Activated T-helper 1 cell treated with anti-CD3 and anti-CD28 coated beads, Interleukin-2, amount 50 U/mL, for 16 hours (primary cell): ENCODE data around the gene SYT11.
A peak's percentile ranks its signal among the peaks of the same experiment; 100 is the strongest.
"Not testable (repeated sequence)": the region's sequence is repeated elsewhere in the genome, so short reads cannot be mapped to it uniquely, and the experiment has no call there.

Experiments used
- DNase-seq, 2 donors: peaks; one replicate each; pipeline ENCODE4 v3.0.0-alpha.2; 2020; ENCODE audit warnings: low read depth in 1 of 2, low spot score in 1 of 2

SYT11 gene

GRCh38 chr1:155859234-155859829 lies at the start of gene SYT11:
Gene SYT11 (plus strand): TSS chr1:155859567. CDS start chr1:155859762, 195 bp downstream.
- DNase-seq, result peak; percentile 75 to 86

- no peak for DNase-seq
Observed at GRCh38 chr1:155812878-155813277, 46.5 kb upstream of the SYT11 start.

GRCh38 chr1:155813672-155814071 lies 45.7 kb upstream of the SYT11 start:
- DNase-seq, result no peak

- no peak for DNase-seq
Observed at GRCh38 chr1:155816351-155816750, 43.0 kb upstream of the SYT11 start.

- DNase-seq, result no peak
Observed at GRCh38 chr1:155827450-155827849, 31.9 kb upstream of the SYT11 start.

- DNase-seq, result no peak
Observed at GRCh38 chr1:155831279-155831976, 27.9 kb upstream of the SYT11 start.

- no peak for DNase-seq
Observed at GRCh38 chr1:155833665-155834295, 25.6 kb upstream of the SYT11 start.

GRCh38 chr1:155834296-155834926 lies 25.0 kb upstream of the SYT11 start:
- DNase-seq, result no peak

GRCh38 chr1:155834927-155835399 lies 24.4 kb upstream of the SYT11 start:
- not testable (repeated sequence) for DNase-seq

- DNase-seq, result no peak
Observed at GRCh38 chr1:155835548-155835947, 23.8 kb upstream of the SYT11 start.

GRCh38 chr1:155840386-155840785 lies 19.0 kb upstream of the SYT11 start:
- no peak for DNase-seq

GRCh38 chr1:155844860-155845421 lies 14.4 kb upstream of the SYT11 start:
- no peak for DNase-seq

GRCh38 chr1:155847823-155848529 lies 11.4 kb upstream of the SYT11 start:
- no peak for DNase-seq

GRCh38 chr1:155850345-155850744 lies 9.0 kb upstream of the SYT11 start:
- DNase-seq, result no peak

GRCh38 chr1:155856257-155856974 lies 3.0 kb upstream of the SYT11 start:
- no peak for DNase-seq

- DNase-seq, result peak; percentile 76 to 84
Observed at GRCh38 chr1:155856975-155857930, 2.1 kb upstream of the SYT11 start, which contains the start of gene GON4L. Gene GON4L (minus strand): TSS chr1:155857214. CDS start chr1:155853780, 3,434 bp downstream.

GRCh38 chr1:155858800-155859233 lies 550 bp upstream of the SYT11 start:
- DNase-seq, result no peak

GRCh38 chr1:155859881-155860871 lies 809 bp downstream of the SYT11 start:
- DNase-seq, result peak in 1 of 2 donors; percentile 18
